IPS-NIHi11 (cell line): Measurements from ENCODE around the gene SH3GL3.

Experiments
- DNase-seq: peaks from one replicate; pipeline ENCODE4 v3.0.0; 2012; ENCODE audit warnings: mixed read lengths, low spot score

SH3GL3 gene

DNA sequence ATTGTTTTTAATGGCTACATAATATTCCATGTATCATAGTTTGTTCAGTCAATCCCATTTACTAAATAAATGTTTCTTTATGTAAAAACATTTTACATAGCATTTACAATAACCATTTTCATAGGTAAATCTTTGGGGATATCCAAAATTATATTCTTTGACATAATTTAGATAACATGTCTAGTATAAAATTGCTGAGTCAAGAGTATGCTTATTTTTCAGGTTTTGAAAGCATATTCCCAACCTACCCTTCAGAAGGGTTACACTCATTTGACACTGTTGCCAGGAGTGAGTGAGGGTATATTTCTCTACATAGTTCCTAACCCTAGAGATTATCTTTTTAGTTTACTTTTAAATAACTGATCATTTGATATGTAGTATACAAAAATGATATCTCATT is 122.2 kb downstream of the SH3GL3 start:
- DNase-seq = no peak

DNA sequence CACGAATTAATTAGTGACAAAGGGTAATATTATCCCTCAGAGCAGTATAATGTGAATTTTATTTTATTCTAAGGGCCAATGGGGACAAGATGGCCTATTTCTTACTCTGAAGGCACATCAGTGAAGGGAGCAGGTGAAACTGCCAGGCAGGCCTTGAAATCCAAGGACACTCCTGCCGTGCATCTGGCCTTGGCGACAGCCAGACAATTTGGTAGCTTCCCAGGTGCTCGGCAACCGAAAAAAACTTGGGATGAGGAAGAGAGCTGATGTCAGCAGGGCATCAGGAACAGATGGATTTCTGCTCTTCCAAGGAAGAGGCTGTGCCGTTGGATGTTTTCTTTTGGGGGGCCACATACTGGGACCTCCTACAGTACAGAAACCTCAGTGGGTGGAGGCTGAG is 123.6 kb downstream of the SH3GL3 start:
- DNase-seq = no peak

DNA sequence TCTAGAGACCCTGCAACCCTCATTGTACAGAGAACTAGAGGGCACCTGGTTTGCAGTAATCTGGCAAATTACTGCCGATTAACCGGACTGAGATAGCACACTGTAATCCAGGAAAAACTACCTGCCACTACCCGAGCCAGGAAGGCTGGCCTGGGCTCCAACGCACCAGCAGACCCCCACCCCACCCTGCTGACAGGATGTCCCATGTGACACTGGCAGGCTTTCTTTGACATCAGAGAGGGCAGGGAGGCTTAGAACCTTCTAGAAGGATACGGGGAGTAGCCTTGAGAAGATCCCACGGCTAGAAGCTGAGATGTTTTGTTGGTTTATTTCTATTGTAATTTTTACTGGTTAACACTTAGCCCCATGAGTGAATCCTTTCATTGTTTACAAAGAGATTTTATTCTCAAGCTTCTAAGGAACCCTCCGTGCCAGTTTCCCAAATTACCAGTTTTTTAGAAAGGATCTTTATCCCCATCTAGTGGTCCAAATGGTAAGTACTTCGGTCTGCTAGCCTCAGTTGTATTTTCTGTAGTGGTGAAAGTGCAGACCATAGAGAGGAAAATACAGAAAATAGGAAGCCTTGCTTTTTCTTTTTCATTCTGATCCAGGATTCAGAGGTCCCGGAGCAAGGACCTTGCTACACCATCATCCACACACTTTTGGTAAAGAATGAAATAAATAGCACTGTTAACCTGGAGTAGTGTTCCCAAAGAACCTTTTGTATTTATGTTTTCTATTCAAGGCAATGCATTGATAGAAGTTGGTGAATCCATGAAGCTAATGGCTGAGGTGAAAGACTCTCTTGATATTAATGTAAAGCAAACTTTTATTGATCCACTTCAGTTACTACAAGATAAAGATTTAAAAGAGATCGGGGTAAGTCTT is 124.9 kb downstream of the SH3GL3 start:
- peak; percentile 45 for DNase-seq

DNA sequence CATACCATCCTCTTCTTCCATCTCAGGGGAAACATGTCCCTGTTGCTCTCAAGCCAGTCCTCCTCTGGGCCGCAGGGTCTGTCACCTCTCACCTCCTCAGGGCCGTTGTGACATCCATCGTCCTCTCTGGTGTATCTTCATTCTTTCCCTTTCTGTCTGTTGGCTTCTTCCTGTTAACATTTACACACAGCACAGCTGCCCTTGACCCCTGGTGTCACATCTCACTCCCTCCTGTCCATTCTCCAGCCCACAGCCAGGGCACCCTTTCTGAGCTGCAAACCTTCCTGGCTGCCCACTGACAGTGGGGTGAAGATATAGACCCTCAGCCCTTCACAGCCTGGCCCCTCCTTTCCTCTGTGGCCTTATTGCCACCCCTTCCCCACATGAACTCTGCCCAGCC is 127.2 kb downstream of the SH3GL3 start:
- no peak for DNase-seq

DNA sequence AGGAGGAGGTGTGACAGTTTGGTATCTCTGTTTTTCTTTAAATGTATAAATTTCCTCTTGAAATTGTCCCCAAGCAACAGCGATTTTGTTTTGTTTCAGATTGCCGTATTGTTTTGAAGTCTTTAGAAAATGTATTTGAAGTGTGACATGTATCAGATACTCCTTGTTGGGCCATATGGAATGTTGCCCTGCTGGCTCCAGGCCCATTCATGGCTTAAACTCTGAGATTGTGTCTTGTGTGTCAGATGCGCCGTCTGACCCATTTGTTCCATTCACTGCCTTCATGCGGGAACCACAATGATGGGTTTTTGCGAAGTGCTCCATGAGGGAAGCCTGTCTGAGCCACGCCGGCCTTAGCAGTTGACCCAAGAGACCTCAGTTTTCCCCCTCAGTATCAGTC is 131.6 kb downstream of the SH3GL3 start:
- no peak for DNase-seq

DNA sequence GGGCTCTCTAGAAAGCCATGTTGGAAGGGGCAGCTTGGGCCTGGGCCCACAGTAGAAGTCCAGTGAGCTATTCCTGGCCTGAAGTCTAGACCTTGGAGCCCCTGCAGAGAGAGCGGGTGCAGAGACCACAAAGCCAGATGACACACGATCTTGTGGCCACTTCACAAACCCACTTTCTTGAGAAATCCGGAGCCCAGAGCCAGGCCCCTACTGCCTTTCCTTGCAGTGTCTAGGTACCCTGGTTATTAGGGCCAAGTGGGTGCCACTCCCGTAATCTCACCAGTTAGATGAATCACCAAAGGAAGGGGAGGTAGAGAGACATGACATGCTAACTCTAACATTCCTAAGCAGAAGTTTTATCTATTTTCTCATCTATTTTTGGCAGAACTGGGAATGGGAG is 134.2 kb downstream of the SH3GL3 start:
- DNase-seq = no peak

DNA sequence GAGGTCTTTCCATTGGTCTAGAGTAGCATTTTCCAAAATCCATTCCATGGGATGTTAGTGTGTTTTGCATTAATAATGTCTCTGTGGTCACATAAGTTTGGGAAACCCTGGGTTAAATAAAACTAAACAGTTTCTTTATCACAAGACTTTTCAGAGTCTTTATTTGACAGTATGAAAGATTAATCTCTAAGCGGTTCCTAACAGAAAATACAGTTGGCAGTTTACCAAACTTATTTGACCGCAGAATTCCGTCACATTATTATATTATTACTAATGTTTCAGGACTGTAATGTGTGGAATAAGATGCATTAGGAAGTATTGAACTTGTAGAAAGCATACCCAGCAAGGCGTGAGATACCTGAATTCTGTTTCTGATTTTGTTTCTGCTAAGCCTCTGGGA is 135.2 kb downstream of the SH3GL3 start:
- DNase-seq = no peak

DNA sequence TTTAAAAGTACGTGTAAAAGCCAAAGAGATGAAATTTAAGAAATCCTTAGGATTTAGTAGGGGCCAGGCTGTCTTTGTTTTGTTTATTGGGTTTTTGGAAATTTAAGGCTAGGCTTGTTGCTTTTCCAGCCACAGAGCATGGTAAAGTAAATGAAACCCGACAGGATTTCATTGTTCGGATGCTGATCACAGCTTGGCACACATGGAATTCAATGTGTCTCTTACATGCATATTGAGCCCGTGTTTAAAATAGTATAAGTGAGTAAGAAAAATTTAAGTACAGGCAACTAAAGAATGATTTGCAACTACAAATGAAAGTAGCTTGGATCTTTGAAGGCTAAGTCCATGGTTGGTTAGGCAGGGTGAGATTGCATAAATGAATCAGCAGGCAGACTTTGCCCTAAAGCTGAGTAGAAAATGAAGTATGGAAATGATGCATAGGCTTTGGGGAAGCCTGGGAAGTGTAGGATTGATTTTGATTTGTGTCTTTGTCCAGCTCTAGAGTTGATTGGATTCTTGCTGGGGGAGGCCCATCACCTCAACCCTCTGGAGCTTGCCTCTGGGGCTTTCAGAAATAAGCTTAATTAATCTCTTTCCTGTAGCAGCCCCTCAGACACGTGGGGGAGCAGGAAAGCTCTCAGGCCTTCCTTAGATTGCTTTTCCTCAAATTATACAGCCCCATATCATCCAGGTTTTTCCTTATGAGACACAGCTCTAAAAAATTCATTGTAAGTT is 138.6 kb downstream of the SH3GL3 start:
- no peak for DNase-seq

DNA sequence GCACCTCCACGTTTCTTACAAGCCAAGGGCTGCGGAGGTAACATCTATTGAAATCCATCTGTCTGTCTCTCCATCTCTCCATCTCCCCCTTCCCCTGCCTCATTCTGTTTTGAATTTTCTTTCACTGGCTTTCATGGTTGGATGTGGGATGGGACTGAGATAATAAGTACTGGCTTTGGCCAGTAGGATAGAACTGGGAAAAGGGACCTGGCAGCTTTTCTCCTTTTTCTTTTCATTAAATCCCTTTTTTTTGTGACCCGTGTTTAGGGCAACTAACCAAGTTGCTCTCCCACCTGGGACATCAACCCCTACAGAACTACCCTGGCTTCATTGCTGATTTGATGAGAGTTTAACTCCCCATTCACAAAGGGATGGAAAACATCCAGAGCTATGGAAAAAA is 139.9 kb downstream of the SH3GL3 start:
- no peak for DNase-seq

DNA sequence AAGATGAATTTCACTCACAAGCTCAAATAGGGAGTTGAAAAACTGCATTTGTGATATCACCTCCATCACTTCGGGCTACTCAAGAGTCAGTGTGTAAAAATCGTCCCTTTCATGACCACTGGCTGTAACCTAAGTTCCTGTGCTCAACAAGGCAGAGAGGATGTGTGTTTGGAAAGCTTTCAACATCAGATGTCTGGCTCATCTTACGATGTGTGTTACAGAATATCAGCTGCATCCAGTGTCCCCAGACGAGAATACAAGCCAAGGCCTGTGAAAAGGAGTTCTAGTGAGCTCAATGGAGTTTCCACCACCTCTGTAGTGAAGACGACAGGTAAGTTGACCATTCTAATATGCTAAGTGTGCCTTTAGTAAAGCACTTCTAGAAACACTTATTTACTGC is 141.3 kb downstream of the SH3GL3 start:
- no peak for DNase-seq

DNA sequence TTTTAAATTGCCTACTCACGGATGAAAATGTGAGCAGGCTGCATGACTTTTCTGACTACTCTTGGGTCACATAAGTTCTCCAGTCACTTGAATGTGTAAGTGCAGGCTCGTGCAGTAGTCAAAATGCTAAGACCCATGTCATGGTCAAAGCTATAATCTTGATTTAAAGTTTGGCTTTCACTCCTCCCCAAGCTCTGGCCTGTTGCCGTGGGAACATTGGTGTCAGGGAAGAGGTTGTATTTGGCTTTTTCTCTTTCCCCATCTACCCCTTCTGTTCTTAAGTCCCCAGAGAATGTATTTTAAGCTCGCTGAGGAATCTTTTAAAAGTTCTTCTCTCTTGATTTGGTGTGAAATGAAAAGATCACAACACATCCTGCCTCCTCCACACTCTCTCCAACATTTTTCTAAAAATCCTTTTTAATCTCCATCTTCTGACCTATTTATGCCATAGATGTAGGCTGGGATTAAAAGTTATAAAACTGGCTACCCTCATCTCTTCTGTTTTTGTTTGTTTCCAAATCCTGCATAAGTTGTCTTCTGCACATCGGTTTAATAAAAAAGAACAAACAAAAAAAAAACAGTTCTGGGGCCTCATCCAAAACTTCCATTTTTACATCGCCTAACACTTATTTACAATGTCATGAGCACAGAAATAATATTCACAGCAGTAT is 145.4 kb downstream of the SH3GL3 start:
- DNase-seq = no peak

DNA sequence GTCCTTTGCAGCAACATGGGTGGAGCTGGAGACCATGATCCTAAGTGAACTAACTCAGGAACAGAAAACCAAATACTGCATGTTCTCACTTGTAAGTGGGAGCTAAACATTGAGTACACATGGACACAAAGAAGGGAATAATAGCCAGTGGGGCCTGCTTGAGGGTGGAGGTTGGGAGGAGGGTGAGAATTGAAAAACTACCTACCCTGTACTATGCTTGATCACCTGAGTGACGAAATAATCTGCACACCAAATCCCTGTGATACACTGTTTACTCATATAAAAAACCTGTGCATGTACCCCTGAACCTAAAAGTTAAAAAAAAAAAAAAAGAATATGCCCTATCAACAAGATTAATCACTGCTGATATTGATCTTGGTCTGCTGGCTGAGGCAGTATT is 148.1 kb downstream of the SH3GL3 start:
- no peak for DNase-seq

DNA sequence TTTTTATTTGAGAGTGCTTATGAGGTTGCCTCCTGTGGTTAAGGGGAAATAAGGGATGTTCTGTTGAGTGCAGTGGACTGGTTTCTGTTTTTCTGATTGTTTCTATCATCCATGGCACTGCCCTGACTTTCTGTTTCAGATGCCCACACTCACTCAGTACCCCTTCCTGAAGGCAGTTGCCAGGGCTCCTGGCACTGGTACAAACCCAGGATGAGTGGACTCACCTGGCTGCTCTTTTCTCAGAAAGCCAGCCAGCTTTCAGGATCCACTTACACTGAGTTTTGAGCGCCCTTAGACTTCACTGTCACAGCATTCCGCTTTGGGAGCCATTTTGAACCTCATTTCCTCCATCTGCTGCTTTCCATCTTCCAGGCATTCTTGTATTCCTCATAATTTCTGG is 150.9 kb downstream of the SH3GL3 start:
- no peak for DNase-seq

DNA sequence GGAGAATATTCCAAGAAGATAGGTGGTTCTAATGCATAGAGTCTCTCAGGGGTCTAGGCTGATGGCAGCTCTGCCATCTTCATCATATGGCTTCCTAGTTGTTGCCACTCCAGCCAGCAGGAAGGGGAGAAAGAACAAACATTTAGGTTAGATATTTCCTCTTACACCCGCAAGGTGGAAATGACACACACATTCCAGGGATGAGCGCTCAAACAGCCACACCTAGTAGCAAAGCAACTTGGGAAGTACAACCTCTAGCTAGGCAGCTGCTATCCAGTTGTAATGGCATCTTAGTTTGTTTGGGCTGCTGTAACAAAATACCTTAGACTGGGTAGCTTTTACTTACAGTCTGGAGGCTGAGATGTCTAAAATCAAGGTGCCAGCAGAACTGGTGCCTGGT is 154.9 kb downstream of the SH3GL3 start:
- no peak for DNase-seq

DNA sequence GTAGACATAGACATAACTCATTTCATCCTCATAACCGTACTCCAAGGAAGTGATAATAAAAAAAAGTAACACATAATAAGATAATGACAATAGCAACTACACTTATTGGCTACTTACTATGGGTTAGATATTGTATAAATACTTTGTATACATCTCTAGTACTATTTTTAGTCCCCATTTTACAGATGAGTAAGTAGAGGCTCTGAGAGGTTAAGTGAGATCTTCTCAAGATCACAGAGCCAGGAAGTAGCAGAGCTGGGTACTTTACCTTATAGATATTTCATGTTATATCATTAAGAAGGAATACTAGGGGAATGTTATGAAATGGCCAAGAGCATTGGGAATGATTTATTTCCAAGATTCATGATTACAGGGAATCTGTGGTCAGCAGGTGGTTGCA is 157.4 kb downstream of the SH3GL3 start:
- no peak for DNase-seq

DNA sequence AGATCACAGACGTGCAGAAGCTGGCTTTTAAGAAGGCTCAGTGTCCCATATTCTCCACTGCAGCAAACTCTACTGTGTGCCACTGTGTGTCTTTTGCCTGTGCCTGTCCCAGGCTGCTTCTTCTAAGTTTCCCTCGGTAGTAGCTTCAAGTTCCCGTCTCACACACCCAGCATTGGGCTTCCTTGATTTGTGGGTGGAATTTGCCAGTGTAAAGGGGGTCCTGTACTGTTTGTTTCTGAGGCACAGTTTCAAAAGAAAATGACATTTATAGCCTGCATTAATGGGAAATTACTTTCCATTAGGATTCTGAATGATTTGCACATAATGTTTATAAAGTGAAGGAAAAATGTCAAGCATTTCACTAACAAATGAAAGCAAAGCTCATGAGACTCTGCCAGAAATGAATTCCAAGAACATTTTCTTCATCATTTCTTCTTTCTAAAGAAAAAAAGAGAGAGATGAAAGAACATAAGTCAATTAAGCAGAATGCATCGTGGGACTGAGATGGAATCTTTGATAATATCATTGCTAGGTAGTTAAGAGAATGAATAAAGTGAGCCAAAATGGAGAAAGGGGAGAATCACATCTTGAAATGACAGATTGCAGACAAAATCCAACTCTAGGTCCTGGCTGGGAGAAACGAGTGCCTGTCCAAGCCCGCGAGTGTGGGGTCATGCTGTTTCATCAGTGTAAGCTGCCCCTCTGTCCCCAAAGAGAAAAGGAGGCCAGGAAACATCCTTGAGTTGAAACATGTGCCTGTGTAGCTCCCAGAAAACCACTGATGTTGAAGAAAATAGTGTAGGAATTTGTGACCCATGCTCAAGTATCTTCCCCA is 158.2 kb downstream of the SH3GL3 start:
- DNase-seq = no peak

DNA sequence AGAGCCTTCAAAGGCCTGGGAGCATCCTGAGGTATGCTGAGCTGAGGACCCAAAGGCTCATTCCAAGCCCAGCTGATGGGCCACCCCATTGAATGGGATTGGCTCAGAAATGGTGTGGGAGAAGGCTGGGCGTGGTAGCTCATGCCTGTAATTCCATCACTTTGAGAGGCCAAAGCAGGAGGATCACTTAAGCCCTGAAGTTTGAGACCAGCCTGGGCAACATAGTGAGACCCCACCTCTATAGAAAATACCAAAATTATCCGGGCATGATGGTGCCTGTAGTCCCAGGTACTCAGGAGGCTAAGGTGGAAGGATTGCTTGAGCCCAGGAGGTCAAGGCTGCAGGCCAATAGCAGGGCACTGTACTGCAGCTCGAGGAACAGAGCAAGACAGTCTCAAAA is 163.0 kb downstream of the SH3GL3 start:
- no peak for DNase-seq

DNA sequence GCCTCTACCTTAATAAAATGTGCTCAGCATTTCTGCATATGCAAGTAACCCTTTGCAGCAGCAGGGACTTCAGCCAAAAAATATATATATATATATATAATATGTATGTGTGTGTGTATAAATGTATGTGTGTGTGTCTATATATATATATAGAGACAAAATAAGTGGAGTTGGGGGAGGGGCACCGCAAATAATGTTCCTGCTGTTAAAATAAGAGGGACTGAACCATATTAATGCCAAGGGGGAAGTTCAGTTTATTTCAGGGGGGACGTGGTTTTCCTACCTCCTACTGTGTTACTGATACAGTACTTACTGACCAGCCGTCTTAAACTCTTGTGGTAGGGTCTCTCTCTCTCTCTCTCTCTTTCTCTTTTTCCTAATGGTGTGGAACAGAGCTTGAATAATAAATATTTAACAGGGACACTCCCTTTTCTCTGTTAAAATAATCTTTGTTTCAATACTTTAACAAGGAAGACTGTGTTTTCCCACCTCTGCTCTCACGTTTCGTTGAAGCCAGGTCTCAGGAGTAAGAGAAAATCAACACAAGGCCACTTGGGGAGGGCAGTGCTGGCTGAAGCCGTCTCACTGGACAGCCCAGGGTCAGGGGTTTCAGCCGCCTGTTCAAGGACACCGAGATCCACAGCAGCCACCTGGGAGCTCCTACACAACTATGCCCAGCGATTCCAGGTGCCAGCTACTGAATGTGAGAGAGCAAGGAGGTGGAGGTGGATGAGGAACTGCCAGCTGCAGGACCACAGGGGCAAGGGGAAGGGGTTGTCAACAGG is 164.0 kb downstream of the SH3GL3 start:
- DNase-seq = no peak

DNA sequence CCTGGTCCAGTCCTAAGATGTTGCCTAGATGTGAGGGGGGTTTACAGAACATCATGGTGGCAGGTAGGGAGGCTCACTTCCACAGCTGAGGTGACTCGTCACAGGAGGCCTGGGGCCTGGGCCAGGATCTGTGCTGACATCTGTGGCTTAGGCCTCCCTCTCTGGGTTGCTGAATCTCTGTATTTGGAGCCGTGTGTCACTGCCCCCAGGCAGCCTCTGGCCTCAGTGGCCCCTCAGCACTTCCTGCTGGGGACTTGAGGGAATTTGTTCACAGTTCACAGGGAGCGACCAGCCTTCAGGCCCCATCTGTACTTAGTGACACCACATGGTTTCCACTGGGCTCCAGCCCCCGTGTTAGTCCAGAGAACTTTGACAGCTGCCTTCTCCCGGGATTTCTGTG is 165.1 kb downstream of the SH3GL3 start:
- DNase-seq = no peak

DNA sequence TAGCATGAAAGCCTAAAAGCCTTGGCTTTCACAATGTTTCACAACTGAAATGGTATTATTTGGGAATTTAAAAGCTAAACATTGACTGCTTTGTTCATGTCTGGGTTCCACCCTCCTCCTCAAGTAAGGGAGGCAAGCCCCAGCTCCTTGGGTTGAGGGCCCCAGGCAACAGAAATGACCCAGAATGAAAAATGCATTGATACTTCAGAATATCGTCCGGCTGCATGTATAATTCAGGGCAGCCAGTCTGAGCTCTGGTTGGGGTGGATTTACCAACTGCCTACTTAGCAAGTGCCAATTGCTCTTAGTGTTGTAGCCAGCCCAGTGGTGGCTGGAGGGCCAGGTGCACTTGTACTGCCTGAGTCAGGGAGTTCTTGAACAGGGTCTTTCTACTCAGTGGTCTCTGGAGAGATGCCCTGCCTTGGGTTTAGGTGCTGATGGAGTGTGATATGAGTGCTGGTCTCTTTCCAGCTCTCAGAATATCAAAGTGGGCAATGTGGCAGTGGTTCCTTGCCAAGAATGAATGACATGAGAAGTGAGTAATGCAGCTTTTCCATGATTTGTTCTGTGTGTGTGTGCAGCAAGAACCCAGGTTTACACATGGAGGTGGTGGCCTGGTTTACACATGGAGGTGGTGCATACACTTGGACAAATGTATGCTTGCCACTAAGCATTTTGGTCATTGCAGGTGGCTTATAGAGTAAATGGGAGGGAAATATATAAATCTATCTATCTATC is 165.9 kb downstream of the SH3GL3 start:
- DNase-seq = no peak

DNA sequence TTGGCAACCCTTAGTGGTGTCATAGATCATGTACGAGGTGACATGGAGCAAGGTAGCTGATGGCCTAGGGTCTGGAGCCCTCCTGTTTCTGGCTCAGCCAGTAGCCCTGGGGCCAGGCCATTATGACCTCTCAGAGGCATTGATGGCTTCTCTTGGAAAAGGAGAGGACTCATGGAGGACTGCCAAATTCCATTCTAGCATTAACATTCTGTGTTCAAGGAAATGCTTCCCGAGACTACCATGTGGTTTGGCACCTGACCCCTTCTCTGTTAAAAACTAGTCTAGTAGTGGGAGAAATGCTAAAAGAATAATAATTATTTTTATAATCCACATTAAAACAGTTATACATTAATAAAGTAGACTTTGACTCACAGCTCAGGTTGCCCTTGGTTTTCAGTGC is 166.6 kb downstream of the SH3GL3 start:
- DNase-seq = no peak
